ENCODE data around the gene STK38L.

- TF ChIP-seq POLR2A (IDR thresholded peaks at IDR 0.05; ENCODE audit: low read length) (no peak), CTCF (IDR thresholded peaks at IDR 0.05) (no peak), PHF8 (IDR thresholded peaks at IDR 0.05; ENCODE audit: borderline replicate concordance, low read depth) (no peak), POLR2AphosphoS2 (conservative IDR thresholded peaks at IDR 0.05; ENCODE audit: low read length) (no peak)
- TF ChIP-seq, protein P1, sequence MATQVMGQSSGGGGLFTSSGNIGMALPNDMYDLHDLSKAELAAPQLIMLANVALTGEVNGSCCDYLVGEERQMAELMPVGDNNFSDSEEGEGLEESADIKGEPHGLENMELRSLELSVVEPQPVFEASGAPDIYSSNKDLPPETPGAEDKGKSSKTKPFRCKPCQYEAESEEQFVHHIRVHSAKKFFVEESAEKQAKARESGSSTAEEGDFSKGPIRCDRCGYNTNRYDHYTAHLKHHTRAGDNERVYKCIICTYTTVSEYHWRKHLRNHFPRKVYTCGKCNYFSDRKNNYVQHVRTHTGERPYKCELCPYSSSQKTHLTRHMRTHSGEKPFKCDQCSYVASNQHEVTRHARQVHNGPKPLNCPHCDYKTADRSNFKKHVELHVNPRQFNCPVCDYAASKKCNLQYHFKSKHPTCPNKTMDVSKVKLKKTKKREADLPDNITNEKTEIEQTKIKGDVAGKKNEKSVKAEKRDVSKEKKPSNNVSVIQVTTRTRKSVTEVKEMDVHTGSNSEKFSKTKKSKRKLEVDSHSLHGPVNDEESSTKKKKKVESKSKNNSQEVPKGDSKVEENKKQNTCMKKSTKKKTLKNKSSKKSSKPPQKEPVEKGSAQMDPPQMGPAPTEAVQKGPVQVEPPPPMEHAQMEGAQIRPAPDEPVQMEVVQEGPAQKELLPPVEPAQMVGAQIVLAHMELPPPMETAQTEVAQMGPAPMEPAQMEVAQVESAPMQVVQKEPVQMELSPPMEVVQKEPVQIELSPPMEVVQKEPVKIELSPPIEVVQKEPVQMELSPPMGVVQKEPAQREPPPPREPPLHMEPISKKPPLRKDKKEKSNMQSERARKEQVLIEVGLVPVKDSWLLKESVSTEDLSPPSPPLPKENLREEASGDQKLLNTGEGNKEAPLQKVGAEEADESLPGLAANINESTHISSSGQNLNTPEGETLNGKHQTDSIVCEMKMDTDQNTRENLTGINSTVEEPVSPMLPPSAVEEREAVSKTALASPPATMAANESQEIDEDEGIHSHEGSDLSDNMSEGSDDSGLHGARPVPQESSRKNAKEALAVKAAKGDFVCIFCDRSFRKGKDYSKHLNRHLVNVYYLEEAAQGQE (IDR thresholded peaks at IDR 0.05): no peak
Measured at GRCh38 chr12:27208414-27208750, 35.7 kb upstream of the STK38L start.

Data from A549 (cell line).